Measurements from ENCODE around the gene BBS1.
"Not testable (repeated sequence)": the region's sequence is repeated elsewhere in the genome, so short reads cannot be mapped to it uniquely, and the experiment has no call there.

The BBS1 gene

GRCh38 chr11:66524304-66525040 lies 14.0 kb downstream of the BBS1 start:
- DNase-seq (ENCODE audit: low read depth in 2 of 2): no peak

DNA sequence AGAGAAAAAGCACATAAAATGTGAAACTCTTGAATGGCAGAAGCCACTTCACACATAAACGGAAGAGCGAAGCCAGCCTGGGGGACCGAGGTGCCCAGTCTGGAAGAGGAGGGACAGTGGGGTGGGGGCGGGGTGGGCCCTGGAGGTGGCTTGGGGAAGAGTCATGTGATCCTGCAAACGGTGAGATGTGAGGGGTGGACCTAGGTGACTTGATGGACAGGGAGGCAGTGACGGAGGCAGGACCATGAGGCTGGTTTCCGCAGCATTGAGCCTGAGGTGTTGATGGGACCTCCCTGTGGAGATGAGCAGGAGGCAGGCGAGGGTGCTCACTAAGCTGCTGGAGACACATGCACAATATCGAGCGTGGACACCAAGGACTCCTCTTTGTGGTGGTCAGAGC lies 18.6 kb downstream of the BBS1 start:
- DNase-seq (ENCODE audit: low read depth in 2 of 2): no peak

DNA sequence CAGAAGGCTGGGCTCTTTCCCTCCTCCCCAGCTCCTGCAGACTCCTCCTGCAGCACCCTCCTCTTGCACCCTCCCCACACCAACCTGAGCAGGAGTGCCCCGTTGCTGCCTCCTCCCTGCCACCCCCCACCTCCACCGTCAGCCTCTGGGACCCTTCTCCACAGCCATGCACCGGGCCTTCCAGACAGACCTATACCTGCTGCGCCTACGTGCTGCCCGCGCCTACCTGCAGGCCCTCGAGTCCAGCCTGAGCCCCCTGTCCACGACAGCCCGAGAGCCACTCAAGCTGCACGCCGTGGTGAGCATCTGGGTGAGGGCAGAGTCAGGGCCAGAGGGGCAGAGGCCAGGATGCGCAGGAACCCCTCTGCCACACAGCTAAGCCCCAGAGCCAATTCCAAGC lies 19.2 kb downstream of the BBS1 start:
- no peak for DNase-seq (ENCODE audit: low read depth in 2 of 2)

GRCh38 chr11:66530927-66531709 lies 20.7 kb downstream of the BBS1 start:
- no peak for DNase-seq (ENCODE audit: low read depth in 2 of 2)

DNA sequence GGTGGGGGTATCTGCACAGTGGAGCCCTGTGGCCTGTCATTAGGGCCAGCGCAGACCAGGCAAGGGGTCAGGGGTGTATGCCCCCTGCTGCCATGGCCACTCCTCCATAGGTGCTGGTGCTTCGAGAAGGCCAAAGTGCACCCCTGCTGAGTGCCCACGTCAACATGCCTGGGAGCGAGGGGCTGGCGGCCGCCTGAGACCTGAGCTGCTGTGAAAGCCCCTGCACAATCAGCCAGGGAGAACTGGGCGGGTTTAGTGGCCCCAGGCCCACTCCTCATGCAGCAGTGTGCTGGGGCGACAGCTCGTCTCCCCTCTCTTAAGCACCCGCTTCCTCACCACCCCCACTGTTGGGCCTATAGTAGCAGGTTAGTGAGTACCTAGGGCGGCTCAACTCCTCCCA lies 21.4 kb downstream of the BBS1 start:
- DNase-seq (ENCODE audit: low read depth in 2 of 2): no peak

DNA sequence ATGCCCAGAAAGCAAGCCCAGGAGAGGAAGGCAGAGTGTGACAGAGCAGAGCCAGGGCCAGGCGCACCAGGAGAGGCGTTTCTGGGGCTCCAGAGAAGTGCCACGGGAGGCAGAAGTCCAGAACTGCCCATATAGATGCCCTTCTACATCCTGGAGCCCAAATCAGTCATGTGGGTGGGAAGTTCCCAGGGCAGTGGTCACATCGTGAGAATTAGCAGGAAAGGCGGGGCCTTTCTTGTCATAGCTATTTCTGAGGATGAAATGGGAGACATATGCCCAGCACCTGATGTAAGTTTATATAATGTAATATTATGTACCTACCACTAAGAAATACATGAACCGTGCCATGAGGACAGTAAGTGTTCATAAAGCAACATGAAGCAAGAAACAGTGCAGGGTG lies 22.3 kb downstream of the BBS1 start:
- DNase-seq (ENCODE audit: low read depth in 2 of 2): no peak

GRCh38 chr11:66539170-66539869 lies 28.9 kb downstream of the BBS1 start:
- DNase-seq (ENCODE audit: low read depth in 2 of 2): no peak

DNA sequence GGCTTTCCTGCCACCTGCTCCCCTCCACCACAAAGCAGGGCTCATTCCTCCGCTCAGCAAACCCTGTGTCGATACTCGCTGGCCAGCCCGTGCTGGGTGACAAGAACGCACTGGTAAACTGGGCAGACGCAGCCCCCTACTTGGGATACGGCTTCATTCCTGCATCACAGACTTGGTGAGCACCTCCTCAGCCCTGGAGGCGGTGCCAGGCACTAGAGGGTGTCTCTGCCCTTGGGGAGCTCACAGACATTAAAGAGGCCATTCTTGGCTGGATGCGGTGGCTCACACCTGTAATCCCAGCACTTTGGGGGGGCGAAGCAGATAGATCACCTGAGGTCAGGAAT lies 29.4 kb downstream of the BBS1 start:
- DNase-seq (ENCODE audit: low read depth in 2 of 2): no peak

- not testable (repeated sequence) for DNase-seq (ENCODE audit: low read depth in 2 of 2)
These were observed 30.2 kb downstream of the BBS1 start for GRCh38 chr11:66540598-66540997.

- DNase-seq (ENCODE audit: low read depth in 2 of 2): no peak
These were observed 31.5 kb downstream of the BBS1 start for GRCh38 chr11:66541892-66542291.

GRCh38 chr11:66542362-66542761 lies 31.9 kb downstream of the BBS1 start:
- DNase-seq (ENCODE audit: low read depth in 2 of 2): no peak

DNA sequence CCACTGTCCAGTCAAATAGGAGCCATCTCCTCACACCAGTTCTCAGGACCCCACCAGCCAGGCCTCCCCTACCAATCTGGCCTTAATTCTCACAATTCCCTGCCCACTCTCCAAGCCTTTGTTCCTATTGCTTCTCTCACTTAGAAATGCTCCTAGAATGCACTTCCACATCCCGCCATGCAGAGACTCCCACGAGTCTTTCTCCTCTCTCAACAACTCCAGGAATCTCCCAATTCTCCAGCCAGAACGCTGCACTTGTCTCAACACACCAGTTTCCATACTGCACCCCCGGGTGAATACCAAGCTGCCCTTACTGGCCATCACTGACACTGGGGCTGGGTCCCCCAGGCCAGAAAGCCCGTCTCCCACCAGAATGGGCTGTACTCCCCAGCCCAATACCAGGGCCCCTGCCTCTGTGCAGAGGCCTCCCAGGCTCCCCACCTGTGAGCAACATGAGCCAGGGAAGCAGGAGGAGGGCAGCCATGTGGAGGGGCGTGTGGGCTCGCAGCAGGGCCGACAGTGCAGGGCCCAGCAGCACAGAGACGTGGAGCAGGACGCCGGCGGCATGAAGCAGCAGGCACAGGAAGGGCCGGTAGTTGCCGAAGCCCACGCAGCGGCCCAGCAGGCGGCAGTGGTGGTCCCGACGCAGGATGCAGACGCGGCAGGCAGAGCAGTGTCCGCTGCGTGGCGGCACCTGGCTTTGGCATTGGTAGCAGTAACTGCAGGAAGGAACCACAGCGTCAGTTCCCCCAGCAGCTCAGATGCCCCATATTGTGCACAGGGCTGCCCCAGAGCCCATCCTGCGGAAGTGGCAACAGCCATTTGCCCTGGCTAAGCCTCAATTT lies 33.0 kb downstream of the BBS1 start:
- peak in 1 of 2 experiments; percentile 33 for DNase-seq (ENCODE audit: low read depth in 2 of 2)

DNA sequence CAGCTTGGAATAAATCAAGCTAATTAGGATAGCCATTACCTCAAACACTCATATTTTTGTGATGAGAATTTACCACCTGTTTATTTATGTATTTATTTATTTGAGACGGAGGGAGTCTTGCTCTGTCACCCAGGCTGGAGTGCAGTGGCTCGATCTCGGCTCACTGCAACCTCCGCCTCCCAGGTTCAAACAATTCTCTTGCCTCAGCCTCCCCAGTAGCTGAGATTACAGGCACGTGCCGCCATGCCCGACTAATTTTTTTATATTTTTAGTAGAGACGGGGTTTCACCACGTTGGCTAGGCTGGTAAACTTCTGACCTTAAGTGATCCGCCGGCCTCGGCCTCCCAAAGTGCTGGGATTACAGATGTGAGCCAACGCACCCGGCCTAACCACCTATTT lies 34.5 kb downstream of the BBS1 start:
- DNase-seq (ENCODE audit: low read depth in 2 of 2): not testable (repeated sequence)

DNA sequence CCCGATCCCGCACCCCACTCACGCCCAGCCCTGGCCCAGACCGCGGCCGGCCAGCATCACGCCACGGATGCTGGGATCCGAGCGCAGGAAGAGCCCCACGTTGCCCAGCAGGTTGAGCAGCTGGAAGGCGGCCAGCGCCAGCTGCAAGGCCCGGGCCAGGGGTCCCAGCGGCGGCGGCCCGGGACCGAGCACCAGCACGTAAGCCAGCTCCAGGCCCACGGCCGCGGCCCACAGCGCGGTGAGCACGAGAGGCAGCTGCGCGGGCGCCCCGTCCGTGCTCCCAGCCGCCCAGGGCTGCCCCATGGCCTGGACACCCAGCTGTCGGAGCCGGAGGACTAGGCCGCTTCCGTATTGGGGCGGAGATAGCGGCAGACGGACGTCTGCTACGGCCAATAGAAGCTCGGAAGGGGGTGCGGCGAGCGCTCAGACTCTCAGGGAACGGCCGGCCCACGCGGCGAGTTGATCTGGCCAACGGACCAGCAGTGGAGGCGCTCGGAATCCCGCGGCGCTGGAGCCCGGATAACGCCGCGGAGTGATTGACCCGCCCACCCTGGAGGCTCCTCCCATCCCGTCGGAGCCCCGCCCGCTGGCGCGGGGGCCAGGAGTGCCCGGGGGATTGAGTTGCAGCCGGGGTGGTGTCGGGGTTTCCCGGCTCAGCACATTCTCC lies 35.4 kb downstream of the BBS1 start, which contains the start of gene ZDHHC24:
Gene ZDHHC24 (minus strand): TSS at position 348 of the 667 bp plus-strand sequence. CDS start 45 bp downstream, at position 303.
- peak; percentile 77 to 92 for DNase-seq (ENCODE audit: low read depth in 2 of 2)

GRCh38 chr11:66546368-66546965 lies 36.0 kb downstream of the BBS1 start, which contains the start of gene ACTN3:
Gene ACTN3 (plus strand): TSS chr11:66546903. CDS start chr11:66546938, 35 bp downstream.
- no peak for DNase-seq (ENCODE audit: low read depth in 2 of 2)

DNA sequence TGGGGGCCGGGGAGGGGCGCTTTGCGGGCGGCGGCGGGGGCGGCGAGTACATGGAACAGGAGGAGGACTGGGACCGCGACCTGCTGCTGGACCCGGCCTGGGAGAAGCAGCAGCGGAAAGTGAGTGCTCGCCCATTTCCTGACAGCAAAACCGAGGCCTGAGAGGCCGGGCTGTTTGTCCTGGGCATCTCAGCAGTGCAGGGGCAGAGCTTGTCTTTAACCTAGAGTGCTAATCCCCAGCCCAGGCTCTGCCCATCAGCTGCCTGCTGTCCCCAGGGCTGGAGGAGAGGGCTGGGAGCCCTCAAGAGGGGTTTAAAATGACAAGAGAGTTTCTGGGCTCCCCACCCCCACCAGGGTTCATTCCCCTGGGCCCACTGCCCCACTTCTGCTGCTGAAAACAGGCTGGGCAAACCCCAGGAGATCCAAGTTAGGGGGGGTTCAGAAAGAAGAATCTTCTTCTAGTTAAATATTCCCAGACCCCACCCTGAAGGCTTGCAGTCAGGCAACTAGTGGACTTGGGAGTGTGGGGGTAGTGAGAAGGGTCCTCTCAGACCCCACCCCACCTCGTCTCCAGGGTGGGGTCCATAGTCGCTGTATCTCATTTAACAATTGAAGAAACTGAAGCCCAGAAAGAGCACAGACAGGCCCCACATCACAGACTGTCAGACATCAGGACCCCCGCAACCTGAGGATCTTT lies 36.7 kb downstream of the BBS1 start:
- DNase-seq (ENCODE audit: low read depth in 2 of 2): no peak

DNA sequence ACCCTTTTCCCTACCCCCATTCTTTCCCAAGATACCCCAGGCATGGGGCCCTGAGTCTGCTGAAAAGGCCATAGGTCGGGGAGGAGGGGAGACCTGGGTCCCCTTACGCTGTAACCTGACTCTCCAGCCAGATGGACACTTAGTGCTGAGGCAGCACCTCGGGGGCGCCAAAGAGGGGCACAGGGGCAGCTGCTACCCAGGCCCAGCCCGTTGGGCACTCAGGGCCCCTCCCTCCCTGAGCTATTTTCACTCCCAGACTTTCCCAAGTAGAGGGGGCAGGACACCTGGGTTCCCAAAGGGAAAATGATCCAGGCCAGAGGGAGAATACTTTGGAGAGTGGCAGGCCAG lies 37.2 kb downstream of the BBS1 start:
- DNase-seq (ENCODE audit: low read depth in 2 of 2): no peak

GRCh38 chr11:66548041-66548440 lies 37.6 kb downstream of the BBS1 start:
- no peak for DNase-seq (ENCODE audit: low read depth in 2 of 2)

- no peak for DNase-seq (ENCODE audit: low read depth in 2 of 2)
These were observed 38.6 kb downstream of the BBS1 start for GRCh38 chr11:66548774-66549630.
